Measurements from ENCODE around the gene EVI5.
"Not testable (repeated sequence)": the region's sequence is repeated elsewhere in the genome, so short reads cannot be mapped to it uniquely, and the experiment has no call there.

The EVI5 gene

GRCh38 chr1:92571578-92571977 is 213.3 kb downstream of the EVI5 start:
- DNase-seq (ENCODE audit: low read depth) = no peak

GRCh38 chr1:92567211-92567868 is 217.6 kb downstream of the EVI5 start:
- DNase-seq (ENCODE audit: low read depth) = no peak

- DNase-seq (ENCODE audit: low read depth) = no peak
These were observed 221.3 kb downstream of the EVI5 start for GRCh38 chr1:92563457-92564216.

- DNase-seq (ENCODE audit: low read depth) = no peak
These were observed 228.6 kb downstream of the EVI5 start for GRCh38 chr1:92556350-92556749.

- DNase-seq (ENCODE audit: low read depth) = no peak
These were observed 230.7 kb downstream of the EVI5 start for GRCh38 chr1:92554216-92554615.

GRCh38 chr1:92551916-92552315 is 233.0 kb downstream of the EVI5 start:
- no peak for DNase-seq (ENCODE audit: low read depth)

- no peak for DNase-seq (ENCODE audit: low read depth)
These were observed 240.1 kb downstream of the EVI5 start for GRCh38 chr1:92544756-92545165.

- DNase-seq (ENCODE audit: low read depth) = no peak
These were observed 241.5 kb downstream of the EVI5 start for GRCh38 chr1:92543131-92544055.

GRCh38 chr1:92538413-92539061 is 246.4 kb downstream of the EVI5 start:
- DNase-seq (ENCODE audit: low read depth) = no peak

GRCh38 chr1:92538048-92538412 is 246.9 kb downstream of the EVI5 start:
- DNase-seq (ENCODE audit: low read depth) = no peak

- no peak for DNase-seq (ENCODE audit: low read depth)
These were observed 247.7 kb downstream of the EVI5 start for GRCh38 chr1:92536980-92537884.

GRCh38 chr1:92536211-92536979 is 248.5 kb downstream of the EVI5 start:
- no peak for DNase-seq (ENCODE audit: low read depth)

GRCh38 chr1:92532371-92532770 is 252.5 kb downstream of the EVI5 start:
- DNase-seq (ENCODE audit: low read depth) = not testable (repeated sequence)

- DNase-seq (ENCODE audit: low read depth) = not testable (repeated sequence)
These were observed 253.0 kb downstream of the EVI5 start for GRCh38 chr1:92531939-92532338.

- no peak for DNase-seq (ENCODE audit: low read depth)
These were observed 257.2 kb downstream of the EVI5 start for GRCh38 chr1:92527670-92528069.

- not testable (repeated sequence) for DNase-seq (ENCODE audit: low read depth)
These were observed 259.8 kb downstream of the EVI5 start for GRCh38 chr1:92524944-92525590.

GRCh38 chr1:92519043-92519442 is 265.9 kb downstream of the EVI5 start:
- DNase-seq (ENCODE audit: low read depth) = no peak

- DNase-seq (ENCODE audit: low read depth) = no peak
These were observed 268.3 kb downstream of the EVI5 start for GRCh38 chr1:92516574-92516973.

GRCh38 chr1:92515796-92516201 is 269.1 kb downstream of the EVI5 start:
- DNase-seq (ENCODE audit: low read depth) = no peak

- no peak for DNase-seq (ENCODE audit: low read depth)
These were observed 273.4 kb downstream of the EVI5 start for GRCh38 chr1:92511541-92511940.

All from fibroblast of the conjunctiva (primary cell).